ENCODE measurements around the gene LRRC8B. TPM values are rescaled to one million over a fixed set of nuclear protein-coding genes. Genes with fewer than 3 reads are reported as not detected.

Gene LRRC8B
- total RNA-seq, result 0.75 and 2.1 TPM in 2 replicates

DNA sequence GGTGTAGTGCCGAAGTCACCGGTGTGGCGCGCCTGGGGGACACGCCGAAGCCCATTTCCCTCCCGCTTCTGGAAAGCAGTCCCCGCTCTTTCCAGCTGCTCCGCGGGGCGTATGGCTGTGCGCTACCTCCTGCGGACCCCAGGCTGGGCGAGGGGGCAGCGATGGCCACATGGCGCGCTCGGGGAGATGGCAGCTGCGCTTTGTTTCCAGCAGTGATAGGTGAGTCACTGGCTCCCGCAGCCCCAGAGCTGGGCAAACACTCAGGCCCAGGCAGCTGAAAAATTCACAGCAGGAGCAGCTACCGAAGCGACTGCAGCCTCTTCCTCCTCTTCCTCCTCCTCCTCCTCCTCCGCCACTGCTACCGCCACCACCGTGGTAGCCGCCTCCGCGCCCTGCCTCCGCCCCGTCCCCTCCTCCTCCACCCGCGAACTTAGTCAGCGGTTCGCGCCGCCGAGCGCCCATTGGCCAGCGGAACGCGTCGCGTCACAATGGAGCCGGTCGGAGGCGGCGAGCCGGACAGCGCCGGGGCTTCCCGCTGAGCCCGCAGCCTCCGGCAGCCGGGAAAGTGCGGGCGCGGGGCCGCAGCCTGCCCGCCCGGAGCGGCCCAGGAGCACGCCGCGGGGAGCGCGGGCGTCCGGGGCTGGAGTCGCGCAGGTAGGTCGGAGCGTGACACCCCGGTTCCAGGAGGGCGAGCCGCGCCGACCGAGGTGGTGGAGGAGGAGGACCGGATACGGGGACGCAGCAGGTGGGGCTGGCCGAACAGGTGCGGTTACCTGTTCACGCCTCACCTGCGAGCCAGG is at the start of gene LRRC8B:
LRRC8B (plus strand) TSS at position 461 of the 800 bp plus-strand sequence. CDS start 57,822 bp downstream, outside the sequence.

DNA sequence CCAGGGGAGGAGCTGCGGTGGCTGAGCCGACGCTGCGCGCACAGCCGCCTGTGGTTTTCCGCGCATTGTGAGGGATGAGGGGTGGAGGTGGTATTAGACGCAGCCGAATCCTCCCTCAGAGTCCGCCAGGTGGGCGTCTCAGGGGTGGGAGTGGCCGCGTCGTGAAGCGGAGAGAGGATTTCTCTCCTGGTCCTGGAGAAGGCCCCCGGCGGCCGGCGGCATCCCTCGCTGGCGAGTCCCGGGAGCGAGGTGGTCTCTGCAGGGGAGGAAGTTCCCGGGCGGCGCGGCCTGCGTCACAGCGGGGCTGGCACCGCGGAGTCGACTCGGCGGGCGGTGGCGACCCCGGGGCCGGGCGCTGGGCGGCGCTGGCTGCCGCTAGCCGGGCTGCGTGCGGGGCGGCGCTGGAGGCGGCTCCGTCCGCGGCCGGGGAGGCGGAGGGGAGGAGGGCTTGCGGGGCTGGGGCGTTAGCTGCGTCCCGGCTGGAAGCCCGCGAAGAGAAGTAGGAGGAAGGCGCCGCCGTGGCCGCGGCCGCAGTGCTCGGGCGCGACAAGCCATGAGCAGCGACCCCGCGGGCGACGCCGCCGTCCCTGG is 108.1 kb downstream of the LRRC8B start, which contains the start of gene LRRC8C:
LRRC8C (plus strand) TSS at position 464 of the 591 bp plus-strand sequence. CDS start 53,354 bp downstream, outside the sequence.

Other genes starting within 250 kb of the LRRC8B start
- not detected in 2 replicates for gene GBP6, start 160.8 kb upstream of the LRRC8B start, total RNA-seq
- 3.4 and 3.6 TPM in 2 replicates for gene LRRC8C, start 108.3 kb downstream of the LRRC8B start, total RNA-seq